Muscle of arm (tissue), 12 donors: ENCODE measurements around the gene LCE1D. TPM values are rescaled to one million over a fixed set of nuclear protein-coding genes. Genes with fewer than 3 reads are reported as not detected.

ENCODE experiments used
- DNase-seq: peaks from one replicate; pipeline ENCODE4 v3.0.0-alpha.2; 2013
- polyA plus RNA-seq, 12 donors: library from polyadenylated mRNA; unstranded; fragments of 120-200 nt; gene quantifications; one replicate each; pipeline ENCODE4 v1.2.1, GENCODE V29; 2013; ENCODE audit not compliant: insufficient read length in 12 of 12

The LCE1D gene
- polyA plus RNA-seq, 12 donors = not detected

DNA sequence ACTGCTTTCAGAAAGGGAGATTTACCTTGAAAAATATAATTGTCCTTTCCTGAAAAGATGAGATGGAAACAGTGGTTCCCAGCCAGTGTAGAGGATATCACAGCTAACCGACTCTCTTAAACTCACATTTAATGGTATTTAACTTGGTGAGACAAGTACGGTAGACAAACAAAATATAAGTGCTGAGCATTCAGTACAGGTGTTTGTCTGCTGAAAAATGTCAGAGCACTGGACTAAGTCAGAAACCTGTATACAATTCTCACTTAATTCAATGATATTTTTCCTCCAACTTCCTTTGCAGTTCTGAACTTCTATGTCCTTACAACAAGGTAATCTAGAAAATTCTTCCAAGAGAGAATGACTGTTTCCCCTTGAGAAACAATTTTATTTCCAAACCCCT lies 15.2 kb downstream of the LCE1D start, which contains the start of gene LCE1B:
LCE1B (plus strand) TSS at position 301 of the 400 bp plus-strand sequence. CDS start 476 bp downstream, outside the sequence.
- no peak for DNase-seq

DNA sequence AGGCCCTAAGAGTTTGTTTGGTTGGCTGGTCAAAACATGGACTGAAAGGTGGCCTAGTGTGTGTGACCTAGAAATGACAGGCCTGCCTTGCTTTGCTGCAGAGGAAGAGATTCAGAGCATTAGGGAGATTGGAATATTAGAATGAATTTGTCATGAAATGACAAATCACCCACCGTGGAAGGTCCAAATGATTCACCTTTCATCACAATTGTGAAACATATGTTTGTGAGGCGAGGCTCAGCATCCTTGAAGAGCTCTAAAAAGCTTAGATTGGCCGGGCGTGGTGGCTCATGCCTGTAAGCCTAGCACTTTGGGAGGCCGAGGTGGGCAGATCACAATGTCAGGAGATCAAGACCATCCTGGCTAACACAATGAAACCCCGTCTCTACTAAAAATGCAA lies 20.8 kb downstream of the LCE1D start:
- no peak for DNase-seq

DNA sequence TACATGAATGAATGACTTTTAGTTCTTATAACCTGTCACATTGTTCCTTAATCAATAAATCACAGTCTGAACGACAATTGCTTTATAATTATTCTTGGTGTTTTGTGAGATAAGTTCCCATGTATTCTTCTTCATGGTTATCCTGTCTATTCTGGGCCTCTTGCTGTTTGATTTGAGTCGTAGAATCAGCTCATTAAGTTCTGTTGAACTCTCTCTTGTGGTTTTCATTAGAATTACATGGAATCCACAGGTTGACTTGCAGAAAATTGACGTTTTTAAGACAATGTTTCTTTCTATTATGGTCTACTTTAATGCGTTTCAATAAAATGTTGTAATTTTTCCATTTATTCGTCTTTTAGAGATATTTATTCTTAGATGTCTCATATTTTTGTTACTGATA lies 26.8 kb downstream of the LCE1D start:
- DNase-seq = no peak

DNA sequence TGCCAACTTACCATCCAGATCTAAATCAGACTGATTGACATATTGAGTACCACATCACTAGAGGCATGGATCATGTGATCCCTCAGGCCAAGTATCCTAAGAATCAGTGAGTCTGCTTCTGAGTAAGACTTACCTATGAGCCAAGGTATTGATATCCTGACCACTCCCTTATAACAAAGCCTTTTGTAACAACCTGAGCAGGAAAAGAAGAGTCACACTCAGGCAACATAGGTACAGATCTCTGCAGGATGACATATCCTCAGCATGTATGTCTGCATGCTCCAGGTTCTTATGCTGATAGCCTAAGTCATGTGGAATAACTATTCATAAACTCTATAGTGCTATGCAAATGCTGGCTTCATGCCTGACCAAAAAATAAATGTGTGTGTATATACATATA lies 28.4 kb downstream of the LCE1D start:
- no peak for DNase-seq

DNA sequence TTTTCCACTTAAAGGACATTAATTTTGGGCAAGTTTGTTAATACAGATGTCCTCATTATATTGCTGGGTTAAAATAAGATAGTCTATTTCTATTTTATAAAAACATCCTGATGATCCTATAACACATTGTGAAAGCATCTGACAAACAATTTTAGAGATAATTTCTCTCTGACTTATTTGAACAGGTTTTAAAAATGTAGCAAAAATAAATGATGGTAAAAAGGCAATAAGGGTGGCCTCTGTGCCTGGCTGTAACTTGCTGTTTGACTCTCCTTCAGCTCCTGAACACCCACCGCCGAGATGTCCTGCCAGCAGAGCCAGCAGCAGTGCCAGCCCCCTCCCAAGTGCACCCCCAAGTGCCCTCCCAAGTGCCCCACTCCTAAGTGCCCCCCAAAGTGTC lies 30.7 kb downstream of the LCE1D start, which contains the start of gene LCE1A:
LCE1A (plus strand) TSS at position 301 of the 400 bp plus-strand sequence; CDS start at position 301, 0 bp downstream.
- no peak for DNase-seq

DNA sequence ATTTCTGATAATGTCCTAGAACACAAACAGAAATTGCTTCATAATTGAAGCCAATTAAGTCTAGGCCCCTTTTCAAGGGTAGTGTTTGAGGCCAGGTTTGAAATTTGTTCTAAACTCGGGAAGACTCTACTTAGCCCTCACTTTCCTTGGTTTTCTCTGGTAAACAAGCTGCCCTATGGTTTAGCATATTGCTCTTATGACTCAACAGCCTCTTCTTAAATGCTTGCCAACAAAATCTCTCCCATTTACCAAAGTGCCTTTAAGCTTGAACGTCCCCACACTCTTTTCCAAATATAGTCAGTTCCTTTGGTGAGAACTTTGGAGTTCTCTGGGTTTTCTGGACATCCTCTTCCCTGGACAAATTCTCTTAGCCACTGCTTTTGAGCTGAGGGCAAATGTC lies 40.3 kb downstream of the LCE1D start:
- no peak for DNase-seq

DNA sequence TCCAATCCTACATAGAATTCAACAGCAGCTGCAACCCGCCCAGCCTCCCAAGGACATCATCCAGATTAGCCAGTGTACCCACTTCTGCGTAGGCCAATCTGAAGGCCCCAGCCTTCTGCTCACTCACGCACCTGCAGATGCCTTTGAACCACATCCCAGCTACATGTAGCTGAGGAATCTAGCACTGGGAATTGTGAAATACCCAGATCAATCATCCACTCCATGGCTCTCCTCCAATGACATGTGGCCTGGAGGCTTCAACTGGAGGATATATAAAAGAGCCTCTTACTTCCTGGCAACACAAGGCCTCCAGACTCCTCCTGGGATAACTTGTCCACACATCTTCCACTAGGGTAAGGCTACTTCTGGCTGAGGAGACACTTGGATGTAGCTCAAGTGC lies 46.0 kb downstream of the LCE1D start, which contains the start of gene LCE6A:
LCE6A (plus strand) TSS at position 301 of the 400 bp plus-strand sequence. CDS start 665 bp downstream, outside the sequence.
- DNase-seq = no peak

Other genes with a start within 250 kb of the LCE1D start
- gene LCE3E, start 229.9 kb upstream of the LCE1D start, polyA plus RNA-seq = not detected
- gene LCE3D, start 216.2 kb upstream of the LCE1D start, polyA plus RNA-seq = not detected
- gene LCE3C, start 196.5 kb upstream of the LCE1D start, polyA plus RNA-seq = not detected
- not detected for gene LCE3B, start 182.9 kb upstream of the LCE1D start, polyA plus RNA-seq
- not detected for gene LCE3A, start 173.6 kb upstream of the LCE1D start, polyA plus RNA-seq
- gene LCE2D, start 133.3 kb upstream of the LCE1D start, polyA plus RNA-seq = not detected
- gene LCE2C, start 121.4 kb upstream of the LCE1D start, polyA plus RNA-seq = not detected
- not detected for gene LCE2B, start 110.6 kb upstream of the LCE1D start, polyA plus RNA-seq
- not detected for gene LCE2A, start 98.4 kb upstream of the LCE1D start, polyA plus RNA-seq
- gene LCE4A, start 88.6 kb upstream of the LCE1D start, polyA plus RNA-seq = not detected
- under 1 TPM in 1 of 12 donors, not detected in 11; 0.07 TPM for gene KPRP, start 38.7 kb upstream of the LCE1D start, polyA plus RNA-seq
- gene LCE1F, start 21.6 kb upstream of the LCE1D start, polyA plus RNA-seq = not detected
- not detected for gene LCE1E, start 10.5 kb upstream of the LCE1D start, polyA plus RNA-seq
- gene LCE1C, start 9.9 kb downstream of the LCE1D start, polyA plus RNA-seq = not detected
- gene LCE1B, start 15.2 kb downstream of the LCE1D start, polyA plus RNA-seq = not detected
- gene LCE1A, start 30.8 kb downstream of the LCE1D start, polyA plus RNA-seq = not detected
- not detected for gene LCE6A, start 46.1 kb downstream of the LCE1D start, polyA plus RNA-seq
- not detected for gene LCE7A, start 63.3 kb downstream of the LCE1D start, polyA plus RNA-seq
- not detected for gene SMCP, start 81.6 kb downstream of the LCE1D start, polyA plus RNA-seq
- 10 to 100 TPM in 2 of 12 donors, 1 to 10 TPM in 1, under 1 TPM in 2, not detected in 7; 0.08 to 36.1 (median 1.9) TPM for gene IVL, start 111.8 kb downstream of the LCE1D start, polyA plus RNA-seq
- not detected for gene SPRR5, start 150.5 kb downstream of the LCE1D start, polyA plus RNA-seq
- not detected for gene SPRR4, start 173.9 kb downstream of the LCE1D start, polyA plus RNA-seq
- gene SPRR1A, start 187.4 kb downstream of the LCE1D start, polyA plus RNA-seq = 1 to 10 TPM in 3 of 12 donors, not detected in 9; 1.5 to 3.9 (median 2.0) TPM
- 100 to 1,000 TPM in 1 of 12 donors, 10 to 100 TPM in 2, 1 to 10 TPM in 1, under 1 TPM in 1, not detected in 7; 0.97 to 142 (median 41.0) TPM for gene SPRR3, start 205.0 kb downstream of the LCE1D start, polyA plus RNA-seq
- gene SPRR1B, start 234.5 kb downstream of the LCE1D start, polyA plus RNA-seq = 10 to 100 TPM in 1 of 12 donors, 1 to 10 TPM in 2, not detected in 9; 4.0 to 32.6 (median 8.2) TPM
- under 1 TPM in 1 of 12 donors, not detected in 11; 0.76 TPM for gene SPRR2D, start 244.4 kb downstream of the LCE1D start, polyA plus RNA-seq